H9 (cell line): ENCODE data around the gene RAB29. TPM values are rescaled to one million over a fixed set of nuclear protein-coding genes. Genes with fewer than 3 reads are reported as not detected.

ENCODE experiments used
- DNase-seq: peaks from one replicate; pipeline ENCODE4 v3.0.0-alpha.2; 2017
- H2AFZ ChIP-seq: one replicate; pipeline ENCODE4 v1.6.1; 2013; ENCODE audit warnings: mild to moderate bottlenecking, low read length, control low read depth, moderate library complexity
- H2AK5ac ChIP-seq: 2 replicates; pipeline ENCODE4 v1.6.1; 2013; ENCODE audit warnings: low read length, control low read depth, mixed read lengths; ENCODE audit not compliant: insufficient read length
- H2BK120ac ChIP-seq: one replicate; pipeline ENCODE4 v1.6.1; 2013; ENCODE audit warnings: low read depth, mild to moderate bottlenecking, low read length, control low read depth, inconsistent platforms; ENCODE audit not compliant: poor library complexity, severe bottlenecking
- H2BK12ac ChIP-seq: 2 replicates; pipeline ENCODE4 v1.6.1; 2013; ENCODE audit warnings: low read length, control low read depth, mixed read lengths, low read depth; ENCODE audit not compliant: insufficient read length
- H2BK15ac ChIP-seq: 2 replicates; pipeline ENCODE4 v1.6.1; 2013; ENCODE audit warnings: low read depth, low read length, control low read depth
- H2BK20ac ChIP-seq: one replicate; pipeline ENCODE4 v1.6.1; 2013; ENCODE audit warnings: low read depth, mild to moderate bottlenecking, low read length, control low read depth, inconsistent platforms; ENCODE audit not compliant: poor library complexity, severe bottlenecking
- H2BK5ac ChIP-seq: 2 replicates; pipeline ENCODE4 v1.6.1; 2013; ENCODE audit warnings: low read length, control low read depth, mixed read lengths; ENCODE audit not compliant: insufficient read length
- H3K14ac ChIP-seq: 2 replicates; pipeline ENCODE4 v1.6.1; 2013; ENCODE audit warnings: low read length, control low read depth; ENCODE audit not compliant: insufficient read depth
- H3K18ac ChIP-seq: 2 replicates; pipeline ENCODE4 v1.6.1; 2013; ENCODE audit warnings: low read depth, mild to moderate bottlenecking, mixed read lengths, low read length, control low read depth; ENCODE audit not compliant: insufficient read length
- H3K23ac ChIP-seq: 2 replicates; pipeline ENCODE4 v1.6.1; 2013; ENCODE audit warnings: low read length, control low read depth, mixed read lengths, low read depth; ENCODE audit not compliant: insufficient read length
- H3K23me2 ChIP-seq: 2 replicates; pipeline ENCODE4 v1.6.1; 2013; ENCODE audit warnings: low read depth, mild to moderate bottlenecking, mixed read lengths, low read length, control low read depth; ENCODE audit not compliant: insufficient read length, poor library complexity, severe bottlenecking
- H3K27ac ChIP-seq: 2 replicates; pipeline ENCODE4 v1.5.1; 2013; ENCODE audit warnings: low read length, control low read depth, mixed read lengths, low read depth; ENCODE audit not compliant: insufficient read length
- H3K27me3 ChIP-seq: 2 replicates; pipeline ENCODE4 v1.6.1; 2013; ENCODE audit warnings: low read length, control low read depth, inconsistent platforms; ENCODE audit not compliant: insufficient read depth
- H3K4ac ChIP-seq: 2 replicates; pipeline ENCODE4 v1.6.1; 2013; ENCODE audit warnings: low read depth, mild to moderate bottlenecking, control low read depth, inconsistent platforms, low read length, moderate library complexity
- H3K4me1 ChIP-seq: 2 replicates; pipeline ENCODE4 v1.6.1; 2013; ENCODE audit warnings: low read length, control low read depth, inconsistent platforms; ENCODE audit not compliant: insufficient read depth
- H3K4me2 ChIP-seq: 2 replicates; pipeline ENCODE4 v1.6.1; 2013; ENCODE audit warnings: low read length, control low read depth, mixed read lengths; ENCODE audit not compliant: insufficient read length, insufficient read depth
- H3K56ac ChIP-seq: 2 replicates; pipeline ENCODE4 v1.6.1; 2013; ENCODE audit warnings: low read depth, mild to moderate bottlenecking, mixed read lengths, low read length, control low read depth; ENCODE audit not compliant: insufficient read length
- H3K79me1 ChIP-seq: 2 replicates; pipeline ENCODE4 v1.6.1; 2013; ENCODE audit warnings: low read depth, mild to moderate bottlenecking, moderate library complexity, low read length, control low read depth, inconsistent platforms; ENCODE audit not compliant: insufficient read depth, poor library complexity, severe bottlenecking
- H3K79me2 ChIP-seq: 2 replicates; pipeline ENCODE4 v1.6.1; 2013; ENCODE audit warnings: low read length, control low read depth, inconsistent platforms; ENCODE audit not compliant: insufficient read depth
- H3K9ac ChIP-seq: 2 replicates; pipeline ENCODE4 v1.6.1; 2013; ENCODE audit warnings: low read length, control low read depth, mixed read lengths; ENCODE audit not compliant: insufficient read length; ENCODE audit errors: extremely low read depth
- H3K9me3 ChIP-seq: one replicate; pipeline ENCODE4 v1.6.1; 2013; ENCODE audit warnings: low read depth, low read length, inconsistent platforms; ENCODE audit not compliant: control insufficient read depth
- H3T11ph ChIP-seq: one replicate; pipeline ENCODE4 v1.6.1; 2013; ENCODE audit warnings: mild to moderate bottlenecking, low read length, control low read depth, inconsistent platforms
- H4K20me1 ChIP-seq: one replicate; pipeline ENCODE4 v1.6.1; 2013; ENCODE audit not compliant: control insufficient read depth, insufficient read length, insufficient read depth
- H4K5ac ChIP-seq: 2 replicates; pipeline ENCODE4 v1.6.1; 2013; ENCODE audit warnings: low read depth, mild to moderate bottlenecking, mixed read lengths, low read length, control low read depth; ENCODE audit not compliant: insufficient read length
- H4K8ac ChIP-seq: replicated peaks from 2 replicates; pipeline ENCODE4 v1.6.1; 2013; ENCODE audit warnings: low read length, control low read depth, mixed read lengths, low read depth; ENCODE audit not compliant: insufficient read length
- H4K91ac ChIP-seq: 2 replicates; pipeline ENCODE4 v1.6.1; 2013; ENCODE audit warnings: low read depth, mild to moderate bottlenecking, moderate library complexity, mixed read lengths, low read length, control low read depth; ENCODE audit not compliant: insufficient read length
- H3K27ac Mint-ChIP-seq, 3 experiments: 2 replicates in 2 of 3; 3 replicates in 1 of 3; pipeline ENCODE4 v1.8.0; 2020 to 2021; ENCODE audit warnings: mixed read lengths in 3 of 3, mild to moderate bottlenecking in 1 of 3, moderate library complexity in 1 of 3
- H3K27me3 Mint-ChIP-seq: 2 replicates; pipeline ENCODE4 v1.8.0; 2021; ENCODE audit warnings: low read depth, mild to moderate bottlenecking, moderate library complexity, mixed read lengths
- H3K36me3 Mint-ChIP-seq, 3 experiments: 2 replicates in 2 of 3; 3 replicates in 1 of 3; pipeline ENCODE4 v1.8.0; 2020 to 2021; ENCODE audit warnings: low read depth in 3 of 3, mixed read lengths in 3 of 3; ENCODE audit not compliant: insufficient read depth in 1 of 3
- H3K4me1 Mint-ChIP-seq, 2 experiments: 2 replicates each; pipeline ENCODE4 v1.8.0; 2020; ENCODE audit warnings: mixed read lengths in 2 of 2
- H3K4me3 Mint-ChIP-seq, 2 experiments: 2 replicates in 1 of 2; 3 replicates in 1 of 2; pipeline ENCODE4 v1.8.0; 2020 to 2021; ENCODE audit warnings: mild to moderate bottlenecking in 2 of 2, mixed read lengths in 2 of 2, moderate library complexity in 1 of 2
- H3K9me3 Mint-ChIP-seq, 2 experiments: 2 replicates in 1 of 2; 3 replicates in 1 of 2; pipeline ENCODE4 v1.8.0; 2020; ENCODE audit warnings: mild to moderate bottlenecking in 2 of 2, mixed read lengths in 2 of 2, moderate library complexity in 1 of 2
- CTCF ChIP-seq: fragments of 200-600 bp; sonication (generic); conservative IDR thresholded peaks from 3 replicates; pipeline ENCODE4 v1.8.0; 2021; ENCODE audit warnings: antibody characterized with exemption, mild to moderate bottlenecking
- WGBS: extraction: QIAGEN DNeasy Blood & Tissue Kit; methylation state at CpG from one replicate; pipeline ENCODE4 v1.1.7; 2013; ENCODE audit warnings: missing lambda C conversion rate, low lambda C conversion rate, mixed read lengths; ENCODE audit not compliant: insufficient read length; ENCODE audit errors: extremely low coverage; 5-methylcytosine and 5-hydroxymethylcytosine counted together
- total RNA-seq: library from RNA; stranded (reverse); gene quantifications from 2 replicates; pipeline ENCODE4 v1.2.1, GENCODE V29; 2021

Gene RAB29
- total RNA-seq, 1 experiment from 2014 or later: 4.2 TPM

GRCh38 chr1:205817988-205818387, 42.7 kb upstream of the RAB29 start:
- Histone ChIP-seq H3K79me2 (no peaks in the 10 kb centered on the region), H3K27me3 (no peaks in the 10 kb centered on the region), H2AK5ac (no peak overlapping the region), H3K18ac (no peak overlapping the region), H3K79me1 (no peaks in the 10 kb centered on the region), H4K91ac (no peak overlapping the region), H3K23me2 (peaks cover 10% of the 10 kb centered on the region), H3K23ac (no peak overlapping the region), H3T11ph (no peak overlapping the region), H3K4me2 (no peak overlapping the region), H3K56ac (no peak overlapping the region), H2BK15ac (no peak overlapping the region), H4K8ac (no peak overlapping the region), H3K14ac (no peak overlapping the region), H2BK12ac (no peak overlapping the region), H3K4ac (no peak overlapping the region), H4K5ac (no peak overlapping the region), H3K27ac (no peak overlapping the region), H2BK120ac (no peak overlapping the region), H2BK5ac (no peak overlapping the region), H4K20me1 (peaks cover 2% of the 10 kb centered on the region), H3K9ac (no peak overlapping the region), H3K4me1 (no peaks in the 10 kb centered on the region), H3K9me3 (no peaks in the 10 kb centered on the region), H2BK20ac (no peak overlapping the region), H2AFZ (no peak overlapping the region)
- Mint-ChIP-seq H3K4me3 (no peak overlapping the region), H3K27me3 (peaks cover 9% of the 10 kb centered on the region), H3K9me3 (no peaks in the 10 kb centered on the region), H3K27ac (no peak overlapping the region; a peak in 1 of 7 replicates), H3K36me3 (0 out of 7 replicates have a peak, but pooled peaks cover 0 to 4% (median 0%) of the 10 kb centered on the region in 3 experiments), H3K4me1 (peaks cover 25 to 26% of the 10 kb centered on the region in 2 experiments)
- no CpG with 5 or more reads among the region's 3 CpGs for WGBS
- DNase-seq: no peak
- no peak for TF ChIP-seq CTCF
